GM19238 (cell line): ENCODE results near the gene DTD1.

Experiments
- DNase-seq: peaks from one replicate; pipeline ENCODE4 v3.0.0; 2011; ENCODE audit warnings: low spot score; ENCODE audit not compliant: insufficient read length

Gene DTD1

GRCh38 chr20:18702736-18703135, 114.9 kb downstream of the DTD1 start:
- no peak for DNase-seq

GRCh38 chr20:18705490-18705889, 117.6 kb downstream of the DTD1 start:
- no peak for DNase-seq

GRCh38 chr20:18705910-18706309, 118.1 kb downstream of the DTD1 start:
- DNase-seq, result no peak

- no peak for DNase-seq
Measured at GRCh38 chr20:18712131-18712530, 124.3 kb downstream of the DTD1 start.

GRCh38 chr20:18712882-18713281, 125.0 kb downstream of the DTD1 start:
- DNase-seq, result no peak

- DNase-seq, result no peak
Measured at GRCh38 chr20:18715564-18715963, 127.7 kb downstream of the DTD1 start.

GRCh38 chr20:18717062-18717461, 129.2 kb downstream of the DTD1 start:
- DNase-seq, result no peak

GRCh38 chr20:18718129-18718528, 130.3 kb downstream of the DTD1 start:
- no peak for DNase-seq

- no peak for DNase-seq
Measured at GRCh38 chr20:18719426-18719825, 131.6 kb downstream of the DTD1 start.

GRCh38 chr20:18721551-18722115, 133.8 kb downstream of the DTD1 start:
- DNase-seq, result no peak

- no peak for DNase-seq
Measured at GRCh38 chr20:18722371-18722770, 134.5 kb downstream of the DTD1 start.

GRCh38 chr20:18724077-18724476, 136.2 kb downstream of the DTD1 start:
- DNase-seq, result no peak

GRCh38 chr20:18724788-18725464, 137.1 kb downstream of the DTD1 start:
- no peak for DNase-seq

GRCh38 chr20:18727032-18727508, 139.2 kb downstream of the DTD1 start:
- no peak for DNase-seq

- peak; percentile 56 for DNase-seq
Measured at GRCh38 chr20:18728165-18728869, 140.5 kb downstream of the DTD1 start.

GRCh38 chr20:18728870-18729224, 141.0 kb downstream of the DTD1 start:
- no peak for DNase-seq

GRCh38 chr20:18729231-18729825, 141.5 kb downstream of the DTD1 start:
- no peak for DNase-seq

- DNase-seq, result no peak
Measured at GRCh38 chr20:18731940-18732339, 144.1 kb downstream of the DTD1 start.

- no peak for DNase-seq
Measured at GRCh38 chr20:18734525-18735189, 146.8 kb downstream of the DTD1 start.

- DNase-seq, result no peak
Measured at GRCh38 chr20:18737140-18737539, 149.3 kb downstream of the DTD1 start.

- DNase-seq, result no peak
Measured at GRCh38 chr20:18738055-18738454, 150.2 kb downstream of the DTD1 start.

- no peak for DNase-seq
Measured at GRCh38 chr20:18738888-18739287, 151.0 kb downstream of the DTD1 start.
